ENCODE data around the gene ELL2. TPM values are rescaled to one million over a fixed set of nuclear protein-coding genes. Genes with fewer than 3 reads are reported as not detected.

ELL2 gene
- total RNA-seq, 1 donor from 2014 or later, result 57.5 TPM

DNA sequence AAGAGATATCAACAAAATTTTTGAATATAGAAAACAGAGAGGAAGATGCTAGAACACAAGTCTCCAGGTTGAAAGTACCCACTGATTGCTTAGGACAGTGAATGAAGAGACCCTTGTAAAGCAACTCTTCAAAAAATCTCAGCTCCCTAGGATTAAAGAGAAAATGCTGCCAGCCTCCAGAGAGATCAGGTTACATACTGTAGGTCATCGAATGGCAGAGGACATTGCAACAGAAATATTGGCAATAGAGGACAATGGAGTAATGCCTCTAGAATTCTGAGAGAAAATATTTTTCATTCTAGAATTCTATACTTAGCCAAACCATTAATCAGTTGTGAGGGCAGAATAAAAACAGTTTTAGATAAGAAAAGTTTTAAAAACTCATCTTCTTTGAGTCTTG is 43.1 kb upstream of the ELL2 start:
- intact Hi-C loops (cut with DNase I), result no loop called here
- TF ChIP-seq, protein P1, sequence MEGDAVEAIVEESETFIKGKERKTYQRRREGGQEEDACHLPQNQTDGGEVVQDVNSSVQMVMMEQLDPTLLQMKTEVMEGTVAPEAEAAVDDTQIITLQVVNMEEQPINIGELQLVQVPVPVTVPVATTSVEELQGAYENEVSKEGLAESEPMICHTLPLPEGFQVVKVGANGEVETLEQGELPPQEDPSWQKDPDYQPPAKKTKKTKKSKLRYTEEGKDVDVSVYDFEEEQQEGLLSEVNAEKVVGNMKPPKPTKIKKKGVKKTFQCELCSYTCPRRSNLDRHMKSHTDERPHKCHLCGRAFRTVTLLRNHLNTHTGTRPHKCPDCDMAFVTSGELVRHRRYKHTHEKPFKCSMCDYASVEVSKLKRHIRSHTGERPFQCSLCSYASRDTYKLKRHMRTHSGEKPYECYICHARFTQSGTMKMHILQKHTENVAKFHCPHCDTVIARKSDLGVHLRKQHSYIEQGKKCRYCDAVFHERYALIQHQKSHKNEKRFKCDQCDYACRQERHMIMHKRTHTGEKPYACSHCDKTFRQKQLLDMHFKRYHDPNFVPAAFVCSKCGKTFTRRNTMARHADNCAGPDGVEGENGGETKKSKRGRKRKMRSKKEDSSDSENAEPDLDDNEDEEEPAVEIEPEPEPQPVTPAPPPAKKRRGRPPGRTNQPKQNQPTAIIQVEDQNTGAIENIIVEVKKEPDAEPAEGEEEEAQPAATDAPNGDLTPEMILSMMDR (IDR thresholded peaks at IDR 0.05), result no peak
- Histone ChIP-seq H3K27ac (no peak overlapping the region), H3K4me1 (no peaks in the 10 kb centered on the region), H3K36me3 (no peaks in the 10 kb centered on the region), H3K4me3 (no peak overlapping the region), H3K27me3 (ENCODE audit: low read depth) (no peaks in the 10 kb centered on the region), H3K9me3 (no peaks in the 10 kb centered on the region)
- DNase-seq, result no peak
- ATAC-seq, result no peak

DNA sequence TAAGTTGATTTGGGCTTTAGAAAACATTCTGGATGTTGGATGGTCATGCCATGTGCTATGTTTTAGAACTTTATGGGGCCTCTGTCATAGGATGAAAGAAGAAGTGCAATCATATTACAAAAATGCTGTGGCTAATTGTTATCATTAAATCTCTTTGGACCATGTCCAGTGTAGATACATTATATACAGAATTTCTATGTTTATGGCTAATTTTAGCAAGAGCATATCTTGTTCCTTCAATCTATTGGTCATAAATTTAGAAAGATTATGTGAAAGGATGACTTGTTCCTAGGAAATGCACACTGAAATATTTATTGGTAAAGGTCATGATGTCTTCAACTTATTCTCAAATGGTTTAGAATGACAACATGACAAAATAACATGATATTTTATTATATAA is 42.4 kb upstream of the ELL2 start:
- no peak overlapping the region for H3K27ac ChIP-seq
- TF ChIP-seq, protein P1 (IDR thresholded peaks at IDR 0.05), result no peak
- intact Hi-C loops (cut with DNase I), result no loop called here

DNA sequence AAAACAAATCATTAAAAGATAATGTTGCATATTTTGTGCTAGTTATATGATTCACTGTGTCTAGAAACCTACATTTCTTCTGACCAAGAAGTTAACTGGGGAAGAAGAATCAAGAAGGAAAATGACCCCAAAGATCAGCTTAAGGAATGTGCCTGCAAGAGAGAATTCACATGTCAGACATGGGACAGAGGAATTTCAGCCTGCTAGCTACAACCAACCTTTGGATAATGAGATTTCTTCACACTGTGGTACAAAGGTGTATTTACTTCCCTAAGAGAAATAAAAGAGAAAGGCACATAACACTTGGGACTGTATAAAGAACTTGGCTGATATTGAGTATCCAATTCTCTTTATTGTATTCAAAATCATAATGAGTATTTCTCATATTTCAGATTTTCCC is 39.6 kb upstream of the ELL2 start:
- no peaks in the 10 kb centered on the region for H3K4me1 ChIP-seq
- DNase-seq, result no peak
- ATAC-seq, result no peak
- no peak overlapping the region for H3K4me3 ChIP-seq
- no peaks in the 10 kb centered on the region for H3K36me3 ChIP-seq
- intact Hi-C loops (cut with DNase I), result no loop called here
- H3K27ac ChIP-seq, result no peak overlapping the region
- no peaks in the 10 kb centered on the region for H3K9me3 ChIP-seq
- H3K27me3 ChIP-seq (ENCODE audit: low read depth), result no peaks in the 10 kb centered on the region
- TF ChIP-seq, protein P1 (IDR thresholded peaks at IDR 0.05), result no peak

More for the DNA sequence above, 42.4 kb upstream of the ELL2 start:
- Histone ChIP-seq H3K4me1 (no peaks in the 10 kb centered on the region), H3K9me3 (no peaks in the 10 kb centered on the region), H3K4me3 (no peak overlapping the region), H3K27me3 (ENCODE audit: low read depth) (no peaks in the 10 kb centered on the region), H3K36me3 (no peaks in the 10 kb centered on the region)
- ATAC-seq (no peak), DNase-seq (no peak)

DNA sequence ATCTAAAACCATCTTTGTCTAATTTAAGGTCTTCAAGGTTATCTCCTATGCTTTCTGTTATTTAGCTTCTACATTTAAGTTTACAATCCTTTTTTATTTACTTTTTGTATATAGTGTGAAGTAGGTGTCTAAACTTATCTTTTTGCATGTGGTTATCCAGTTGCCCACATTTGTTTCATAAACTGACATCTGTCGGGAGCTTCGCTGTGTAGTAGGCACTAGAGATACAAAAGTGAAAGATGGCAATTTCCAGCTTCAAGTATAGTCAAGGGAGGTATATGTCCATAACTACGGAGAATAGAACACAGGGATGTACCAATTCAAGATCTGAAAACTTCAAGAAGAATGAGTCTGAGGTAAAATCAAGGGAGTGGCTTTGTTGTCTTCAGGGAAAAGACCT is 38.7 kb upstream of the ELL2 start:
- Histone ChIP-seq H3K4me1 (no peaks in the 10 kb centered on the region), H3K36me3 (no peaks in the 10 kb centered on the region), H3K9me3 (no peaks in the 10 kb centered on the region), H3K27ac (no peak overlapping the region), H3K27me3 (ENCODE audit: low read depth) (no peaks in the 10 kb centered on the region), H3K4me3 (no peak overlapping the region)
- no peak for DNase-seq
- TF ChIP-seq, protein P1 (IDR thresholded peaks at IDR 0.05), result no peak
- no peak for ATAC-seq
- intact Hi-C loops (cut with DNase I), result no loop called here

DNA sequence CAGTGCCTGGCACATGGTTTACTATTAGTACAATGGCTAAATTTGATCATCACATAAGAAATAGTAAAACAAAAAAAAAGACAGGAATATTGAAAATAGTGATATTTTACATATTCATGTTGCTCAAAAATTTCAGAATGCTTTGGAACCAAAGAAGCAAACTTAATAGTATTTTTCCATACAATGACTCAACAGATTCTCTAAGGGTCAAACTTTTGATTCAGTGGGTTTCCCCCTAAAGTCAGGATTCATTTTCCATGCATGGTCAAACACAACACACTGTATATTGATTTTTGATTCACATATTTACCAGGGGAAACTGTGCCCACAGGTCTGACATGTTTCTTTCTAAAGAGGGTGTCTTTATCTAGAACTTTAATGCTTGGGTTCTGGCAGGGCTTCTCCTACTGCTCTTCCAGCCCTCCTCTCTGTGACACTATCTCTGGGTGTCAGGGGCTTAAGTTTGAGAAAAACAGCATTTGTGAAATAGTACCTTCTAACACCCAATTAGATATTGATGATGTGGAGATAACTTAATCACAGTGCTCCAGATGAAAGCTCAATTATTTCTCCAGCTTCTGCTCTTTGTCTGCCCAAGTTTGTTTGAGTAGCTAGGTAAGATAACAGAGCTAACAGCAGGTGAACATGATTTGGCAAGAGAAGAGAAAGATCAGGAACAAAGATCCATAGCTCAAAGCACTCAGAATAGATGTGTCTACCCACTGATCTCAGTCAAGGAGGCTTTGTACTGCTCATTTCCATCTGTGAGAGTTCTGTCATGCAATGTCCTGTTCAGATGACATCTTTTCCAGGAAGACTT is 35.5 kb upstream of the ELL2 start:
- no peak for DNase-seq
- TF ChIP-seq, protein P1 (IDR thresholded peaks at IDR 0.05), result no peak
- H3K27me3 ChIP-seq (ENCODE audit: low read depth), result no peaks in the 10 kb centered on the region
- no peaks in the 10 kb centered on the region for H3K36me3 ChIP-seq
- no peak overlapping the region for H3K4me3 ChIP-seq
- H3K27ac ChIP-seq, result no peak overlapping the region
- no peak for ATAC-seq
- H3K9me3 ChIP-seq, result no peaks in the 10 kb centered on the region
- intact Hi-C loops (cut with DNase I), result no loop called here
- H3K4me1 ChIP-seq, result no peaks in the 10 kb centered on the region
